Endothelial cell of umbilical vein (primary cell): ENCODE results near the gene VKORC1. TPM values are rescaled to one million over a fixed set of nuclear protein-coding genes. Genes with fewer than 3 reads are reported as not detected.
"Not testable (repeated sequence)": the region's sequence is repeated elsewhere in the genome, so short reads cannot be mapped to it uniquely, and the experiment has no call there.

Experiments
- BruUV-seq: library from RNA; stranded (reverse); fragments of 400-500 nt; replicated peaks from 2 replicates; lab custom pipeline; 2021; lab: Mats Ljungman, UMichigan
- CTCF ChIA-PET: fragments of 300-600, 350-600 bp; sonication (Branson Sonifier 250); formaldehyde crosslinking; loops from one replicate; lab custom pipeline; 2021; ENCODE audit warnings: antibody characterized with exemption, inconsistent platforms; lab: Charles Lee
- POLR2A ChIA-PET: fragments of 300-600, 350-600 bp; sonication (Branson Sonifier 250); formaldehyde crosslinking; loops from one replicate; lab custom pipeline; 2021; ENCODE audit warnings: antibody characterized with exemption, inconsistent platforms; lab: Charles Lee
- DNase-seq: peaks from one replicate; pipeline ENCODE4 v3.0.0-alpha.2; 2011; ENCODE audit warnings: low read depth, low spot score
- FAIRE-seq: peaks from 2 replicates; lab custom pipeline; 2011; peaks lifted over from hg19 to GRCh38; lab: Jason Lieb, UNC
- H2AFZ ChIP-seq: 2 replicates; pipeline ENCODE4 v1.6.0; 2012; ENCODE audit warnings: low read depth, low read length, control low read depth, inconsistent platforms
- H3K27ac ChIP-seq: 2 replicates; pipeline ENCODE4 v1.5.1; 2011; ENCODE audit warnings: low read depth, mild to moderate bottlenecking, control low read depth, low read length, moderate library complexity; ENCODE audit not compliant: insufficient read depth
- H3K27me3 ChIP-seq, 2 experiments: 2 replicates each; pipeline versions ENCODE4 v1.6.0 to v1.6.1; 2011; ENCODE audit warnings: low read length in 2 of 2, mixed read lengths in 1 of 2; ENCODE audit not compliant: control insufficient read depth in 2 of 2, insufficient read depth in 2 of 2
- H3K36me3 ChIP-seq, 2 experiments: 2 replicates in 1 of 2; 3 replicates in 1 of 2; pipeline ENCODE4 v1.5.1; 2011; ENCODE audit warnings: low read length in 2 of 2, mild to moderate bottlenecking in 1 of 2, moderate library complexity in 1 of 2; ENCODE audit not compliant: control insufficient read depth in 2 of 2, insufficient read depth in 2 of 2; ENCODE audit errors: extremely low read depth in 1 of 2
- H3K4me1 ChIP-seq: 3 replicates; pipeline ENCODE4 v1.5.1; 2011; ENCODE audit warnings: mild to moderate bottlenecking, low read length; ENCODE audit not compliant: control insufficient read depth, insufficient read depth; ENCODE audit errors: extremely low read depth
- H3K4me2 ChIP-seq: 2 replicates; pipeline ENCODE4 v1.6.1; 2011; ENCODE audit warnings: low read length, control low read depth, mixed read lengths; ENCODE audit not compliant: insufficient read depth
- H3K4me3 ChIP-seq, 3 experiments: fragments of 200-600 bp in 1 of 3; sonication (generic), shearing (Covaris generic) in 1 of 3; replicated peaks in 1 of 3; 2 replicates each; pipeline ENCODE4 v1.5.1; 2011 to 2016; ENCODE audit warnings: control low read depth in 3 of 3, low read length in 3 of 3, mild to moderate bottlenecking in 2 of 3, inconsistent platforms in 1 of 3, low read depth in 1 of 3, moderate library complexity in 1 of 3; ENCODE audit not compliant: insufficient read depth in 1 of 3
- H3K79me2 ChIP-seq: 2 replicates; pipeline ENCODE4 v1.6.0; 2012; ENCODE audit warnings: low read length, inconsistent platforms; ENCODE audit not compliant: control insufficient read depth, insufficient read depth
- H3K9ac ChIP-seq: replicated peaks from 2 replicates; pipeline ENCODE3; 2011; ENCODE audit warnings: low read length, control low read depth; ENCODE audit not compliant: insufficient read depth; ENCODE audit errors: extremely low read depth
- H3K9me1 ChIP-seq: replicated peaks from 3 replicates; pipeline ENCODE4 v1.6.0; 2011; ENCODE audit warnings: mild to moderate bottlenecking, low read length; ENCODE audit not compliant: control insufficient read depth, insufficient read depth; ENCODE audit errors: extremely low read depth
- H3K9me3 ChIP-seq: replicated peaks from 2 replicates; pipeline ENCODE4 v1.5.1; 2012; ENCODE audit warnings: low read length, inconsistent platforms; ENCODE audit not compliant: control insufficient read depth, insufficient read depth
- H4K20me1 ChIP-seq: replicated peaks from 2 replicates; pipeline ENCODE3; 2011; ENCODE audit warnings: mild to moderate bottlenecking, low read length; ENCODE audit not compliant: control insufficient read depth, insufficient read depth; ENCODE audit errors: extremely low read depth
- GATA2 ChIP-seq: IDR thresholded peaks from 2 replicates; pipeline ENCODE4 v1.7.0; 2011; ENCODE audit warnings: low read depth, mild to moderate bottlenecking, moderate library complexity, mixed read lengths, low read length; ENCODE audit not compliant: insufficient read length, insufficient read depth
- POLR2A ChIP-seq: IDR thresholded peaks from 2 replicates; pipeline ENCODE4 v1.6.1; 2012; ENCODE audit warnings: low read depth, mild to moderate bottlenecking, control low read depth, low read length
- POLR2AphosphoS5 ChIP-seq: IDR thresholded peaks from 2 replicates; pipeline ENCODE4 v1.6.1; 2012; ENCODE audit warnings: low read depth, mild to moderate bottlenecking, control low read depth, low read length, moderate library complexity; ENCODE audit not compliant: insufficient read depth
- dilution Hi-C: fragments of 300-500 bp; cut with MboI; formaldehyde crosslinking; loops from one replicate; pipeline ENCODE4 v1.15.0; 2019; ENCODE audit warnings: low sequenced_read_pairs; ENCODE audit not compliant: extremely low pct_ligation_motif_present
- intact Hi-C: fragments of 100-400 bp; cut with micrococcal nuclease; formaldehyde crosslinking; loops from one replicate; pipeline ENCODE4 v1.10.0; 2022
- polyA plus RNA-seq, 4 experiments: library from polyadenylated mRNA; depleted of rRNA in 3 of 4; stranded (reverse) in 3 of 4; unstranded in 1 of 4; fragments of >200 nt; gene quantifications; 2 replicates each; pipeline versions ENCODE4 v1.2.1 to v1.2.3, GENCODE V29; 2011 to 2012; ENCODE audit warnings: missing spikeins in 1 of 4
- total RNA-seq: library from RNA; stranded (reverse); gene quantifications from 2 replicates; pipeline ENCODE4 v1.2.3, GENCODE V29; 2021

The VKORC1 gene
- total and polyA plus RNA-seq, 2 donors (not counting 3 experiments of a cell fraction or from before 2014, with no cell fraction given), result 93.5 to 586 TPM

- no TSS peak for BruUV-seq
- no peaks in the 10 kb centered on the region for H3K79me2 ChIP-seq
Measured at GRCh38 chr16:31141489-31142108, 47.0 kb upstream of the VKORC1 start.

GRCh38 chr16:31141071-31141469 is 46.5 kb upstream of the VKORC1 start:
- FAIRE-seq, H3K4me2 ChIP-seq, H3K79me2 ChIP-seq, H3K9me1 ChIP-seq, H4K20me1 ChIP-seq, BruUV-seq, POLR2A ChIA-PET, H3K36me3 ChIP-seq, DNase-seq, H3K9ac ChIP-seq, dilution Hi-C loops, H3K27ac ChIP-seq, H3K27me3 ChIP-seq, H3K4me3 ChIP-seq, H3K9me3 ChIP-seq, H2AFZ ChIP-seq: not testable (repeated sequence)
- CTCF ChIA-PET, result interaction anchor here (1.6 to 2.6 kb wide), 2 partner anchors 49 to 206 kb away, joined by 3 to 7 read pairs; no protein-coding TSS in a partner anchor
- peaks cover 13% of the 10 kb centered on the region for H3K4me1 ChIP-seq
- intact Hi-C loops, result loop anchor here (5.0 kb wide), 1 partner anchor 34 kb away; the partner anchor contains the start of gene BCKDK

More at GRCh38 chr16:31141489-31142108, 47.0 kb upstream of the VKORC1 start:
- no peak for DNase-seq
- Histone ChIP-seq H3K4me3 (peak overlapping the region in 2 of 3 experiments; percentile 6 to 13), H3K9ac (peak overlapping the region; percentile 7), H3K36me3 (no peaks in the 10 kb centered on the region), H3K9me3 (no peaks in the 10 kb centered on the region), H3K4me1 (peaks cover 13% of the 10 kb centered on the region), H4K20me1 (no peaks in the 10 kb centered on the region), H3K27ac (peak overlapping the region; percentile 30), H3K4me2 (peak overlapping the region; percentile 20), H3K9me1 (no peaks in the 10 kb centered on the region), H3K27me3 (peaks cover 0 to 10% of the 10 kb centered on the region in 2 experiments), H2AFZ (peak overlapping the region; percentile 37)
- peak; percentile 8 for TF ChIP-seq POLR2A
- TF ChIP-seq GATA2, result no peak
- no peak for TF ChIP-seq POLR2AphosphoS5
- POLR2A ChIA-PET, result interaction anchor here (0.6 to 2.7 kb wide), 5 partner anchors 24 to 86 kb away, joined by 4 to 37 read pairs (median 6); partner anchors contain the start of genes FUS, KAT8, ZNF646 and ZNF668
- no peak for FAIRE-seq
- CTCF ChIA-PET, result interaction anchor here (0.8 to 2.6 kb wide), 35 partner anchors 9 to 728 kb away, joined by 3 to 31 read pairs (median 7); partner anchors contain the start of genes ARMC5, FUS, HSD3B7 and KAT8
- dilution Hi-C loops (no loop called here), intact Hi-C loops (loop anchor here (1.0 to 5.0 kb wide), 9 partner anchors 24 to 732 kb away; partner anchors contain the start of genes BCKDK, FUS, HSD3B7 and KAT8)
